ENCODE results near the gene C1R.
A peak's percentile ranks its signal among the peaks of the same experiment; 100 is the strongest.

- TF ChIP-seq, protein P1, sequence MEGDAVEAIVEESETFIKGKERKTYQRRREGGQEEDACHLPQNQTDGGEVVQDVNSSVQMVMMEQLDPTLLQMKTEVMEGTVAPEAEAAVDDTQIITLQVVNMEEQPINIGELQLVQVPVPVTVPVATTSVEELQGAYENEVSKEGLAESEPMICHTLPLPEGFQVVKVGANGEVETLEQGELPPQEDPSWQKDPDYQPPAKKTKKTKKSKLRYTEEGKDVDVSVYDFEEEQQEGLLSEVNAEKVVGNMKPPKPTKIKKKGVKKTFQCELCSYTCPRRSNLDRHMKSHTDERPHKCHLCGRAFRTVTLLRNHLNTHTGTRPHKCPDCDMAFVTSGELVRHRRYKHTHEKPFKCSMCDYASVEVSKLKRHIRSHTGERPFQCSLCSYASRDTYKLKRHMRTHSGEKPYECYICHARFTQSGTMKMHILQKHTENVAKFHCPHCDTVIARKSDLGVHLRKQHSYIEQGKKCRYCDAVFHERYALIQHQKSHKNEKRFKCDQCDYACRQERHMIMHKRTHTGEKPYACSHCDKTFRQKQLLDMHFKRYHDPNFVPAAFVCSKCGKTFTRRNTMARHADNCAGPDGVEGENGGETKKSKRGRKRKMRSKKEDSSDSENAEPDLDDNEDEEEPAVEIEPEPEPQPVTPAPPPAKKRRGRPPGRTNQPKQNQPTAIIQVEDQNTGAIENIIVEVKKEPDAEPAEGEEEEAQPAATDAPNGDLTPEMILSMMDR (IDR thresholded peaks at IDR 0.05; ENCODE audit: low read depth, low read length) = peak; percentile 88
- TF ChIP-seq POLR2A (IDR thresholded peaks at IDR 0.05; ENCODE audit: extremely low read depth, insufficient read length) (no peak), MYC (IDR thresholded peaks at IDR 0.05; ENCODE audit: low read depth, low read length) (no peak)
Measured at GRCh38 chr12:7092229-7092985, at the start of gene C1R.

All from NB4 (cell line).